ENCODE results near the gene SPACDR. TPM values are rescaled to one million over a fixed set of nuclear protein-coding genes. Genes with fewer than 3 reads are reported as not detected.

The SPACDR gene
- polyA plus RNA-seq, 1 donor from 2014 or later = not detected

DNA sequence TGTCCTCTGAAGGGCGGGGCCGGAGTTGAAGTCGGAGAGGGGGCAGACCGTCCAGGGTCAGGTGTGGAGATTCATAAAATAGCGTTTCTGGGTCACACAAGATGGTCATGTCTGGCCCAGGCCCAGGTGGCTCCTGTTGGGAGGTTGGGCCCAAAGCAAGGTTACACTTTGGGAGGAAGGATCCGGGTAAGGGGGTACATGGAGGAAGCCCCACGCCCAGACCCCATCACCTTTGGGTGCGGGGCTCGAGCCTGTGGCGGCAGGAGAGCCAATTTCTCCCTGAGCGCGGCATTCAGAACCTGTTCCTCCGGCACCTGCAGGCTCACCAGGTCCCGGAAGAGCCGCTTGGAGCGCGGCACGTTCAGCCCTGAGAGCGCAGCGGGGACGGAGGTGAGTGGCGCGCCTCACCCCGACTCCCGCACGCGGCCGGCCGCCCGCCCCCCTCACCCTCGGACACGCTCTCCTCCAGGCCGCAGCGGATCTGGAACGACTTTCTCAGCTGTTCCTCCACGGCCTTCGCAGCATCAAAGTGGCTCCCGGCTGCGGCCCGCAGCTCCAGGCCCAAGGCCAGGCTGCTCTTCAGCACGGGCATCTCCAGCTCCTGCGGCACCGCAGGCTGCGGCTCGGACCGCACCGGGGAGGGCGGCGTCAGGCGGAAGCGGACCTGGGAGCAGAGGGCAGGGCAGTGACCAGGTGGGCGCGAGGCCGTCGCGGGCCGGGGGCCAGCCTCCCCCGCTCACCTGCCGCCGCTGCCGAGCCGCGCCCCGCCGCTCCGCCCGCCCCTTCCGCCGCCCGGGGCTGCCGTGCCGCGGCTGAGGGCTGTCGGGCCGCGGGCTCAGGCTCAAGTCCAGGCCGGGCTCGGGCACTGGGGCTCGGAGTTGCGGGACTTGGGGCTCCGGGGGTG, 28.4 kb downstream of the SPACDR start:
- H3K4me2 ChIP-seq (ENCODE audit: low read length) = peak overlapping the region; percentile 59
- no peaks in the 10 kb centered on the region for H3K9me3 ChIP-seq (ENCODE audit: low read length)
- no peaks in the 10 kb centered on the region for H3K9me2 ChIP-seq (ENCODE audit: insufficient read depth, low read length)
- peak overlapping the region; percentile 79 for H3K27ac ChIP-seq (ENCODE audit: low read length)
- no peaks in the 10 kb centered on the region for H3K27me3 ChIP-seq (ENCODE audit: insufficient read depth, low read depth, low read length)
- H4K20me1 ChIP-seq (ENCODE audit: insufficient read depth) = no peaks in the 10 kb centered on the region
- no peaks in the 10 kb centered on the region for H3F3A ChIP-seq (ENCODE audit: insufficient read depth, low read length, poor library complexity, severe bottlenecking)
- no peaks in the 10 kb centered on the region for H3K36me3 ChIP-seq (ENCODE audit: insufficient read depth, low read length)
- H3K4me3 ChIP-seq (ENCODE audit: low read length) = peak overlapping the region; percentile 91
- peak; percentile 31 for TF ChIP-seq MXI1 (conservative IDR thresholded peaks at IDR 0.05; ENCODE audit: poor library complexity, severe bottlenecking)
- TF ChIP-seq EZH2 (IDR thresholded peaks at IDR 0.05; ENCODE audit: borderline replicate concordance, insufficient read depth, low read length, poor library complexity, severe bottlenecking) = no peak
- peak overlapping the region; percentile 84 for H3K9ac ChIP-seq (ENCODE audit: low read length)
- H3K79me2 ChIP-seq (replicated peaks; ENCODE audit: insufficient read depth, low read length) = peaks cover 20% of the 10 kb centered on the region
- H2AFZ ChIP-seq (ENCODE audit: low read depth, low read length) = peak overlapping the region; percentile 40

DNA sequence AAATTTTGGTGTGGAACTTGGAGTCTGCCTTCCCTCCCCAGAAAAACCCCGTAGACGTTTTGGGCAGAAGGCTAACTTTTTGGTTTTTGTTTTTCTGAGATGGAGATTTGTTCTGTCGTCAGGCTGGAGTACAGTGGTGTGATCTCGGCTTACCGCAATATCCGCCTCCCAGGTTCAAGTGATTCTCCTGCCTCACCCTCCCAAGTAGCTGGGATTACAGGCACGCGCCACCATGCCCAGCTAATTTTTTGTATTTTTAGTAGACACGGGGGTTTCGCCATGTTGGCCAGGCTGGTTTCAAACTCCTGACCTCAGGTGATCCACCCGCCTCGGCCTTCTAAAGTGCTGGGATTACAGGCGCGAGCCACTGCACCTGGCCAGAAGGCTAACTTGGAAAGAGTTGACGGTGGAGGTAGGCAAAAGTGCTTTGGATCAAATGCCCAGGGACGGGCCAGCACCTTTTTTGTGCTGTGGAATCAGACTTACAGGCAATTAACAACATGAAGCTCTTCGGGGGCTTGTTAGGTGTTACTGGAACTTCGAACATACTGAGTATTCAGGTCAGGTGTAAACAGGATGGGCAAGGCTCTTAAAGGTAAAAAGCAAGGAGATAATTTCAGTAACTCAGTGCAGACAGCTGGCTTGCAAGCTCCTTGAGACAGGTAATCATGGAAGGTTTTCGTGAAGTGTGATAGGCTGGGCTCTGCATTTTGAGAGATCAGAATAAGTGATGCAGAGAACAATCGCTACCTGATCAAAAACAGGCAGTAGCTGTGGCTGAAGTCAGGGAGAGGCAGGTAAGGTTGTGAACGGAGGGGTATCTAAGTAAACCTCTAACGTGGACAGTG, 29.5 kb downstream of the SPACDR start:
- H4K20me1 ChIP-seq (ENCODE audit: insufficient read depth) = no peaks in the 10 kb centered on the region
- no peaks in the 10 kb centered on the region for H3K27me3 ChIP-seq (ENCODE audit: insufficient read depth, low read depth, low read length)
- peak overlapping the region; percentile 84 for H3K9ac ChIP-seq (ENCODE audit: low read length)
- H3K4me2 ChIP-seq (ENCODE audit: low read length) = peak overlapping the region; percentile 59
- H3K36me3 ChIP-seq (ENCODE audit: insufficient read depth, low read length) = no peaks in the 10 kb centered on the region
- no peak overlapping the region for H2AFZ ChIP-seq (ENCODE audit: low read depth, low read length)
- H3K79me2 ChIP-seq (replicated peaks; ENCODE audit: insufficient read depth, low read length) = peaks cover 25% of the 10 kb centered on the region
- H3F3A ChIP-seq (ENCODE audit: insufficient read depth, low read length, poor library complexity, severe bottlenecking) = no peaks in the 10 kb centered on the region
- no peaks in the 10 kb centered on the region for H3K9me3 ChIP-seq (ENCODE audit: low read length)
- H3K27ac ChIP-seq (ENCODE audit: low read length) = no peak overlapping the region
- H3K4me3 ChIP-seq (ENCODE audit: low read length) = peak overlapping the region; percentile 91
- H3K9me2 ChIP-seq (ENCODE audit: insufficient read depth, low read length) = no peaks in the 10 kb centered on the region
- TF ChIP-seq RAD21 (conservative IDR thresholded peaks at IDR 0.05) (no peak), MXI1 (conservative IDR thresholded peaks at IDR 0.05; ENCODE audit: poor library complexity, severe bottlenecking) (no peak), POLR2AphosphoS5 (IDR thresholded peaks at IDR 0.05) (no peak), SMC3 (conservative IDR thresholded peaks at IDR 0.05; ENCODE audit: poor library complexity) (no peak), EP300 (conservative IDR thresholded peaks at IDR 0.05; ENCODE audit: poor library complexity, severe bottlenecking) (no peak), TAF1 (IDR thresholded peaks at IDR 0.05; ENCODE audit: low read depth) (no peak), EZH2 (IDR thresholded peaks at IDR 0.05; ENCODE audit: borderline replicate concordance, insufficient read depth, low read length, poor library complexity, severe bottlenecking) (no peak)
- TF ChIP-seq, protein P1, sequence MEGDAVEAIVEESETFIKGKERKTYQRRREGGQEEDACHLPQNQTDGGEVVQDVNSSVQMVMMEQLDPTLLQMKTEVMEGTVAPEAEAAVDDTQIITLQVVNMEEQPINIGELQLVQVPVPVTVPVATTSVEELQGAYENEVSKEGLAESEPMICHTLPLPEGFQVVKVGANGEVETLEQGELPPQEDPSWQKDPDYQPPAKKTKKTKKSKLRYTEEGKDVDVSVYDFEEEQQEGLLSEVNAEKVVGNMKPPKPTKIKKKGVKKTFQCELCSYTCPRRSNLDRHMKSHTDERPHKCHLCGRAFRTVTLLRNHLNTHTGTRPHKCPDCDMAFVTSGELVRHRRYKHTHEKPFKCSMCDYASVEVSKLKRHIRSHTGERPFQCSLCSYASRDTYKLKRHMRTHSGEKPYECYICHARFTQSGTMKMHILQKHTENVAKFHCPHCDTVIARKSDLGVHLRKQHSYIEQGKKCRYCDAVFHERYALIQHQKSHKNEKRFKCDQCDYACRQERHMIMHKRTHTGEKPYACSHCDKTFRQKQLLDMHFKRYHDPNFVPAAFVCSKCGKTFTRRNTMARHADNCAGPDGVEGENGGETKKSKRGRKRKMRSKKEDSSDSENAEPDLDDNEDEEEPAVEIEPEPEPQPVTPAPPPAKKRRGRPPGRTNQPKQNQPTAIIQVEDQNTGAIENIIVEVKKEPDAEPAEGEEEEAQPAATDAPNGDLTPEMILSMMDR (IDR thresholded peaks at IDR 0.05; ENCODE audit: poor library complexity, severe bottlenecking) = no peak
- TF ChIP-seq, protein P2, sequence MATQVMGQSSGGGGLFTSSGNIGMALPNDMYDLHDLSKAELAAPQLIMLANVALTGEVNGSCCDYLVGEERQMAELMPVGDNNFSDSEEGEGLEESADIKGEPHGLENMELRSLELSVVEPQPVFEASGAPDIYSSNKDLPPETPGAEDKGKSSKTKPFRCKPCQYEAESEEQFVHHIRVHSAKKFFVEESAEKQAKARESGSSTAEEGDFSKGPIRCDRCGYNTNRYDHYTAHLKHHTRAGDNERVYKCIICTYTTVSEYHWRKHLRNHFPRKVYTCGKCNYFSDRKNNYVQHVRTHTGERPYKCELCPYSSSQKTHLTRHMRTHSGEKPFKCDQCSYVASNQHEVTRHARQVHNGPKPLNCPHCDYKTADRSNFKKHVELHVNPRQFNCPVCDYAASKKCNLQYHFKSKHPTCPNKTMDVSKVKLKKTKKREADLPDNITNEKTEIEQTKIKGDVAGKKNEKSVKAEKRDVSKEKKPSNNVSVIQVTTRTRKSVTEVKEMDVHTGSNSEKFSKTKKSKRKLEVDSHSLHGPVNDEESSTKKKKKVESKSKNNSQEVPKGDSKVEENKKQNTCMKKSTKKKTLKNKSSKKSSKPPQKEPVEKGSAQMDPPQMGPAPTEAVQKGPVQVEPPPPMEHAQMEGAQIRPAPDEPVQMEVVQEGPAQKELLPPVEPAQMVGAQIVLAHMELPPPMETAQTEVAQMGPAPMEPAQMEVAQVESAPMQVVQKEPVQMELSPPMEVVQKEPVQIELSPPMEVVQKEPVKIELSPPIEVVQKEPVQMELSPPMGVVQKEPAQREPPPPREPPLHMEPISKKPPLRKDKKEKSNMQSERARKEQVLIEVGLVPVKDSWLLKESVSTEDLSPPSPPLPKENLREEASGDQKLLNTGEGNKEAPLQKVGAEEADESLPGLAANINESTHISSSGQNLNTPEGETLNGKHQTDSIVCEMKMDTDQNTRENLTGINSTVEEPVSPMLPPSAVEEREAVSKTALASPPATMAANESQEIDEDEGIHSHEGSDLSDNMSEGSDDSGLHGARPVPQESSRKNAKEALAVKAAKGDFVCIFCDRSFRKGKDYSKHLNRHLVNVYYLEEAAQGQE (IDR thresholded peaks at IDR 0.05; ENCODE audit: borderline replicate concordance) = no peak

All from neural cell (in vitro differentiated cells).